ENCODE measurements around the gene DIPK1B.
"Not testable (repeated sequence)": the region's sequence is repeated elsewhere in the genome, so short reads cannot be mapped to it uniquely, and the experiment has no call there.

DIPK1B gene

GRCh38 chr9:136700304-136700703, 12.1 kb upstream of the DIPK1B start:
- no peak for DNase-seq

DNA sequence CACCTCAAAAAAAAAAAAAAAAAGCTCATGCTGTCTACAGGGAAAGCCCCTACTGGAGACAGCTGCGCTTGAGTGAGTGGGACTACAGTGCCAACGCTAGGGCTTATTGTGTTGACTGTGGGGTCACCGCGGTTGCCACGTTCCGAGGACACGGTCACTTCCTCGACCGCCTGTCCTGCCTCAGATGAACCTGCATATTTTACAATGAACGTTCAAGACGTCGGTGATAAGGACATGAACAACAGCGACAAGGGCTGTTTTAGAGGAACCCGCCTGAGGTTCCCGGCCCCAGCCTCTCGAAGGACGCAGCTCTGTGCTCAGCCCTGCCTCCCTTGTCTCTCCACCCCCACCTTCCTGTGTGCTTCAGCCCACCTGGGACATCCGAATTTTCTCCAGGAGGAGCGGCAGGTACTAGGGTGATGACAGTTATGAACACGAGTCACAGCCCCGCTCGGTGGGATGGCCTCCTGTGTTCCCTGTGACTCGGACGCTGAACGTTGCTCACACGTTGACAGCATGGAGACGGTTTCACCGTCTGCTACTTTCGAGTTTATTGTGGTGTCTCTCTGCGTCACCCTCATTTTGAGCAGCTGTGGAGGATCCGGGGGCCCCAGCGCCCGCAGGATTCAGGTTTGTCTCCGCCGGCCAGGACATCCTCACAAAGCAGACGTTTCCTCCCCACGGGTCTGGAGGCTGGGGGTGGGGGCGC, 11.3 kb upstream of the DIPK1B start:
- no peak for DNase-seq

GRCh38 chr9:136701668-136702053, 10.7 kb upstream of the DIPK1B start:
- DNase-seq: no peak

DNA sequence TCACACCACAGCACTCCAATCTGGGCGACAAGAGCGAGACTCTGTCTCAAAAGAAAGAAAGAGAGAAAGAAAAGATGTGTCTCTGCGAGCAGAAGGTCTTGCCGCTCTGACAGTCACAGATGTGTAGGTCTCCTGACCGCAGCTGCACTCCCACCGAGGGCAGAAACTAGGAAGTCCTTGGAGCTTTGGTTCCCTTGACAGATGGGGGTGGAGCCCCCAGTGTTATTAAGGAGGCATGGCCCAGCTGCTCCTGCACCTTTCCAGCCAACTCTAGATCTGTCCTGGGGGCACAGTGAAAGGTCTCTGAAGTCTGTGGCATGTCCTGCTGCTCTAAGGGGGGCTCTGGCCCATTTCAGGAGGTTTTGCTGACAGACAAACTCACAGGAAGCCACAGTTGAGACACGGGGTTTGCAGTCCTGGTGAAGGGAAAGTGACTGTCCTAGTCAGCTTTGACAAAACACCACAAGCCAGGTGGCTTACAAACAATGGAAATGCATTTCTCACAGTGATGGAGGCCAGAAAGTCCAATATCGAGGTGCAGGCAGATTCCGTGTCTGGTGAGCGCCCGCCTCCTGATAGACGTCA, 9.0 kb upstream of the DIPK1B start:
- peak; percentile 58 for DNase-seq

DNA sequence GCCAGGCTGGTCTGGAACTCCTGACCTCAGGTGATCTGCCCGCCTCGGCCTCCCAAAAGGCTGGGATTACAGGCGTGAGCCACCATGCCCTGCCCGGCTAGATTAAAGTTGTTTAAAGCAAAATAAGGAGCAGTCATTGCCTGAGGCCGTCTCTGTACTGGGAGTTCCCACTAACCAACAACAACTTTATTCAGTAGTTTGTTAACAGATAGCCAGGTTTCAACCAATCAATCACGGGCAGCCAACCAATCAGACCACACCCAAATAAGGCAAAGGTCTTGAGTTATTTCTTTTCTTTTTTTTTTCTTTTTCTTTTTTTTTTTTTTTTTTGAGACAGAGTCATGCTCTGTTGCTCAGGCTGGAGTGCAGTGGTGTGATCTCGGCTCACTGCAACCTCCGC, 7.6 kb upstream of the DIPK1B start:
- DNase-seq: not testable (repeated sequence)

- no peak for DNase-seq
Measured at GRCh38 chr9:136705564-136705963, 6.8 kb upstream of the DIPK1B start.

- DNase-seq: no peak
Measured at GRCh38 chr9:136707011-136707410, 5.4 kb upstream of the DIPK1B start.

DNA sequence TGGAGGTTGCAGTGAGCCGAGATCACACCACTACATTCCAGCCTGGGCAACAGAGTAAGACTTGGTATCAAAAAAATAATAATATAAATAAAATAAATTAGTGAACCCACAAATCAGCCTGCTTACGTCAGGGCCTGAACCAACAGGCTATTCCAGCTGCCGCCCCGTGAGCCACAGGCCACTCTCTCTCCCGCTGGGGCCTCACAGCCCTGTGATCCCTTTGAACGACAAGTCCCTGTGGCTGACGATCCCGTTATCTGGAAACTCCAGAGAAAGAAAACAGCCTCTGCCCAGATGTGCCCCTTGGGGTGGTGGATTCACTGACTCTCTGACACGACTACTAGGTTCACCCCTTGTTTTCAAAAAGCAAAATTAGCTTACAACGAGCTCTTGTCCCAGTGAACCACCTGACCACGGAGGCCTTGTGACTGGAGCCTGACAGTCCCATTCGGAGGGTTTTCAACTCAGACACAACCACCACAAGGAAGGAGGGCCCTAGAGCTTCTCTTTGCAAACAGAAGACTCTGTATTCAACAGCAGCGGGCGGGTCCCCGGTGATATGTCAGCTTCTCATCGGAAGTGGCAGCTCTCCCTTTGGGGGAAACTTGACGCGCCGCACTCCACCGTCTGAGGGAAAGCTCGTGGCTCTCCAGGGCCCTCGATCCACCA, 4.4 kb upstream of the DIPK1B start:
- no peak for DNase-seq

- DNase-seq: no peak
Measured at GRCh38 chr9:136709454-136710109, 2.8 kb upstream of the DIPK1B start.

DNA sequence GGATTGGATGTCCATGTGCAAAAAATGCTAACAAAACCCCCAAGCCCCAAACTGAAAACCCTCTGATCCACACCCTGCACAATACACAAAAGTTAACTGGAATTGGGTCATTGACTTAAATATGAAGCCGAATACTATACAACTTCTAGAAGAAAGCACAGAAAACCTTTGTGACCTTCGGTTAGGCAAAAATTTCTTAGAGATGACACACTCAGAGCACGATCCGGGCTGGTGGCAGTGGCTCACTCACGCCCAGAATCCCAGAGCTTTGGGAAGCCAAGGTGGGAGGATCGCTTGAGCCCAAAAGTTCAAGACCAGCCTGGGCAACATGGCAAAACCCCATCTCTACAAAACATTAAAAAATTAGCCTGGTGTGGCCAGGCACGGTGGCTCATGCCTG, 1.8 kb upstream of the DIPK1B start:
- DNase-seq: no peak

DNA sequence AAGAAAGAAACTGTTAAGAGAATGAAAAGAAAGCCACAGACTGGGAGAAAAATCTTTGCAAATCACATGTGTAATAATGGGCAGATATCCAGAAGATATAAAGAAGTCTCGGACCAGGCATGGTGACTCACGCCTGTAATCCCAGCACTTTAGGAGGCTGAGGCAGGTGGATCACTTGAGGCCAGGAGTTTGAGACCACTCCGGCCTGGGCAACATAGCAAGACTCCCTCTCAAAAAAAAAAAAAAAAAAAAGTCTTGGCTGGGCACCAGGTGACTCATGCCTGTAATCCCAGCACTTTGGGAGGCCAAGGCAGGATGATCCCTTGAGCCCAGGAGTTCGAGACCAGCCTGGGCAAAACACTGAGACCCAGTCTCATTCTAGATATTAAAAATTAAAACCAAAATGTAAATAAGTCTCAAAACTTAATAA, 1.1 kb upstream of the DIPK1B start:
- DNase-seq: peak; percentile 57

DNA sequence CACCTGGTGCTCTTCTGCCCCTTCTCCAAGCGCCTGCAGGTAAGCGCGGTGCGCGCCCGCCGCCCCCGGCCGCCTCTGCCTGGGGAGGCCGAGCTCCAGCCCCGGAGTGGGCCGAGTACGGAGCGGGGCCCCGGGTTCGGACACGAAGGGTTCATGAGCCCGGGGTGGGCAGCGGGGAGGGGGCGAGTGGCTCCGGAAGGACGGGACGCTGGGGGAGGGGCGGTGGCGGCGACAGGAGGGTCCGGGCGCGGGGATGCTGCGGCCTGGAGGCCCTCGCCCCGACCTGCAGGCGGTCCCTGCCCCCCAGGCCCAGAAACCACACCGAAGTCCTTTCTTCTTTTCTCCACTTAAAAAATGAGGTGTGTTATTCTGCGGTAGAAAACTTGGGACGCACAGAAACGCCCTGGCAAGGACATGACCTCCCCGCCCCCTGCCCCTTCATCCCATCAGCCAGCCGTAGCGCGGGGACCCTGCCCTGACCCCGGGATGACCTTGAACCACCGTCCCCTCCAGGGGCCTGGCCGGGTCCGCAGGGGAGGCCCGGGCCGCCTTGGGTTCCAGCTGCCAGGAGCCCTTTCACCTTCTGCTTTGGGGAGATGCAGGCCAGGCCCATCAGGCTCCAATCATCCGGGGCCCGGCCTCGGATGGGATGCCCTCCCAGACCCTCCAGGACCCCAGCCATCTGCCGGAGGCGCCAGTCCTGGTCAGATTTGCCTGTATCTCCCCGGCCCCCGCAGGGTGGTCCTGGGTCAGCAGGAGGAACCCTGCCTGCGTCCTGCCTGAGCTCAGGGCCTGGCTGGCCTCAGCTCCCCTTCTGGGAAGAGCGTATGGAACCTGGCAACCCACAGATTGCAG, 545 bp downstream of the DIPK1B start:
- no peak for DNase-seq

DNA sequence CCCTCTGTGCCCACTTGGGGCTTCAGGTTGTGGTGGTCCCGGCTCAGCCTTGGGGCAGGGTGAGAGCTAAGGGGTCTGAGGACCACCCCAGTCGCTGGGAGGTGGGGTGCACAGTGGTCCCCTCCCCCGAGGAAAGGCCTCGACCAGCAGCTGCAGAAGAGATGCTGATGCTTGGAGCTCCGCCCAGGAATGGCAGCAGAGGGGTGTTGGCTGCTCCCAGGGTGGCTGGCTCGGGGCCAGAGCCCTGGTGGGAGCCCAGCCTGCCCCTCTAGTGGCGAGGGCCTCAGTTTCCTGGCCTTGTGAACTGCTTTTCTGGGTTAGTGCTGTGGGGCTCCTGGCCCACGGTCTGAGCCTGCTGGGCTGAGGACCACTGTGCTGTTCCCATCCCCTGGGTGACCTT, 1.2 kb downstream of the DIPK1B start:
- DNase-seq: peak; percentile 65

DNA sequence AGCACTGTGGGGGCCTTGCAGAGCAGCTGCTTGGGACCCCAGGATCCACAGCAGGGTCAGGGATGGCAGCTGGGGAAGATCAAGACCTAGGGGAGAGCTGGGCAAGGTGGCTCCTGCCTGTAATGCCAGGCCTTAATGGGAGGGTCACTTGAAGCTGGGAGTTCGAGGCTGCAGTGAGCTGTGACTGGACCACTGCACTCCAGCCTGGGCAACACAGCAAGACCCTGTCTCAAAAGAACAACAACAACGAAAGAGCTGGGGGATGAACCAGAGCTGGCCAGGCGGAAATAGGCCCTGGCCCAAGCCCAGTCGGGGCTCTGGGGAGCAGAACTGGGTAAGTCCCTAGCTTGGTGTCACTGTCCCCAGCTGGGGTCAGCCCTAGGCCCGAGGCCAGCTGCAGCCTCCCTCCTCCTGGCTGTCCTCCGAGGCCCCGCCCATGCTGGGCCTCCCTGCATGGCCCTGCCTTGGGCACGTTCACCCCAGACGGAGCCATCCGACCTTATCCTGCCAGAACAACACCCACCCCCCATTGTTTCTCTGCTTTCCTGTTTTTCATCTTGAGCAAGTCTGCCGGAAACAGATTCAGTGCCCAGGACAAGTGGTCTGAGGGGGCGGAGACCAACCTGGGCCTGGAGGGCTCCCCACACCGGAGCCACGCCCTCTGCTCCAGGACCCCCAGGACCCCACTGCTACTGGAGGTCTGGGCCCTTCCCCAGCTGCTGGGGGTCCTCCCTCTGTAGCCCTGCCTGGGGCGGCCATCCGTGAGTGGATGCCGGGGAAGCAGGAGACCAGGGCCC, 1.9 kb downstream of the DIPK1B start:
- DNase-seq: no peak

DNA sequence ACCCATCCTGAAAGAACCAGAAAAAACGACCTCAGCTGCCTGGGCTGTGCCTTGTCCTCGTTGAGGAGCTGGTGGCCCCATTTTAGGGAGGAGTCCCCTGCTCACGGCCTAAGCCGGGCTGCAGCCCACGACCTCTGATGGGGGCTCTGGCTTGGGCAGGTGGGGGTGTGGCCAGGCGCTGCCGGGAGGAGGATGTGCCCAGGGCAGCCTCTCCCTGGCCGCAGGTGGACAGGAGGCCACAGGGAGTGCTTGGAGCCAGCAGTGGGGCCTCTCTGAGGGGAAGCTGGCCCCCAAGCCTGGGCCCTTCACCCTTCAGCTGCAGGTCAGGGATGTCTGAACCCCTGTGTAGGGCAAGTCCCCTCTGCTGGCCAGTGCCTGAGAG, 2.5 kb downstream of the DIPK1B start:
- DNase-seq: no peak

DNA sequence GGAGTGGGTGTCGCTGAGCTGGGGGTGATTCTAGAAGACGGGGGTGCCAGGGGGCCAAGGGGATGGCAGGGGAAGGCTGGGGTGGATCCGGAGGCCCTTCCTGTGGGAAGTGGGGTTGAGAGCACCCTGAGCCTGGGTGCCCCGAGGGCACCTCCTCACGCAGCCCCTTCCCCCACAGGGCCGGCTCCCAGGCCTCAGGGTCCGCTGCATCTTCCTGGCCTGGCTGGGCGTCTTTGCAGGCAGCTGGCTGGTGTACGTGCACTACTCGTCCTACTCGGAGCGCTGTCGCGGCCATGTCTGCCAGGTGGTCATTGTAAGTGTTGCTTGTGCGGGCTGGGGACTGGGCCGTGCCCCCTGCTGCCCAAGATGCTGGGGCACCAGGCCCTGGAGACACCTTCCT, 5.0 kb downstream of the DIPK1B start:
- DNase-seq: no peak

DNA sequence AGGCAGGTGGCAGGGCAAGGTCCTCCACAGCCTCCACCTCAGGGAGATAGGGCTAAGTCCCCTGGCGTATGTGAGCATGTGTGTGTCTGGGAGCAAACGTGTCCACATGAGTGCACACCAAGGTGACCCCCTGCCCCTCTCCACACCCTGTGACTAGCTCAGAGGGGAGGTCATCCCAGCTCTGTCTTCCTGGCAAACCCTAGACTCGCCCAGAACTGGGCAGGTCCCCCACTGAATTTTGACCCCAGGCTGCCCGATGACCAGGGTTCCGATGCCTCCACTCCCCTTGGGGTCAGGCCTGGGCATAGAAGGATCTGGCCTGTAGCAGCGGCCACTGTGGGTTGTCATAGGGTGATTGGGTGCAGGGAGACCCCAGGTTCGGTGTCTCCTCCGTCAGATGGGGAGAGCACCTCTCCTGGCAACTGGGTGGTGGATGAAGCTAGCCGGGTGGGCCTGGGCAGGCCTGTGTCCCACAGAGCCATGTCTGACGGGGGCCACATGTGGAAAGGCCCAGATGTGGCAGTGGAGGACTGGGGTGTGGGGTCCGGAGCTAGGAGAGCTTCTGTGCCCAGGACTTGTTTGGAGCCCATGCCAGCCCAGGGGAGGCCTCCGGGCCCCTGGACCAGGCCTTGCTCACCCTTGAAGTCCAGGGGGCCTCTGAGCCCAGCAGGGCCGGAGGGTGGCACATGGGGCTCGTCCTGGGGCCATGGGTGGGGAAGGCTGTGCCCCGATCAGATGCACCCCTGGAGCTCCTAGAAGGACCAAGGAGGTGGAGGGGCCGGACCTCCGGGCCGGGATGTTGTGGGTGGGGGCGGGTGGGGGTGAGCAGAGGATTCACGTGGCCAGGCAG, 6.2 kb downstream of the DIPK1B start:
- no peak for DNase-seq

DNA sequence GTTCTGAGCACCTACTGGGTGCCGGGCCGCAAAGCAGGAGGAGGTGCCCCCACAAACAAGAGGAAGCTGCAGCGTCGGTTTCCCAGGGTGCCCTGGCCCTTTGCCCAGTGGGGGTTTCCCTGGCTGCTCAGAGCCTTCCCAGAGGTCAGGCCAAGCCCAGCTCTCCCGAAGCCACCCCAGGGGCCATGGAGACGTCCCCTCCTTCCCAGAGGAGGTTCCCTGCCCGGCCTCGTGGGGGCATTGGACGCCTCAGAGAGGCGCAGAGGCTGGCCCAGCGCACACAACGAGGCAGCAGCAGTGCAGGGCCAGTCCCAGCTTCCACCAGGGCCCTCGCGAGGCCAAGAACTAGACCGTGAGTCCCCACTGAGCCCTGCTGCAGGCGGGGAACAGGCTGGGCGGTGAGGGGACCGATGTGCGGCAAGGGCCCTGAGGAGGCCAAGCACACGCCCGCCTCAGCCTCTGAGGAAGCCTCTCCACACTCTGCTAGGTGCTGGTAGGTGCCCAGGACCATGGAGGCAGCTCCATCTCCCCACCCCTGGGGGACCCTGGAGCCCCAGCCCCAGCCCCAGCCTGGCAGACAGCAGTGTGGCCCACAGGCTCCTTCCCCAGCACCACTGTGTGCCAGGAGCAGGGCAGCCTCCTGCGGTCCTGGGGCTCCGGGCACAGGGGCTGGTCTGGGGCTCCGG, 7.0 kb downstream of the DIPK1B start:
- DNase-seq: no peak

DNA sequence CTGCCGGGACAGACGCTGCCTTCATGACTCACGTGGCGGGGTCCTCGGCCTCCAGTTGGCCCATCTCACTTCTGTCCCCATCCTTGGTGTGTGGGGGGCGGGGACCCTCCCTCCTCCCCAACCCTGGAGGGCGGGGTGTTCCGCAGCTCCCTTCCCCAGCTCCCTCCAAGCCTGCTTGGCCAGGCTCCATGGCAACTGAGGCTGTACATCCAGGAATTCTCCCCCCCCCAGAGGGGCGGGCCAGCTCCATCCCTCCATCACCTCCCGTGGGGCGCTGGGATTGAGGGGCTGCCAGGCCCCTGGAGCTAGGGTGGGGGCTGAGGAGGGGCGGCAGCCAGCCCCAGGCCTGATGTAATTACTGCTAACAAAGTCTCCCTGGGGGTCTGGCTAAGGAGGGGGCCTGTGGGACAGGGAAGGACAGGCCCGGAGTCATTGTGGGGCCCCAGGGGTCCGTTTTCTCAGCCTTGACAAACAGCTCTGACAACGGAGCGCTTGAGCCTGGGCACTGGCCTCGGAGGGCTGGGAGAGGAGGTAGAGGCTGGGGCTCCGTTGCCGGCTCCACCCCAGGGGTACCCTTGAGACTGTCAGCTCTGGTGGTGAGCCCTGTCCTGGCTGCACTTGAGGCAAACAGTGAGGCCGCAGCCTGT, 8.0 kb downstream of the DIPK1B start:
- peak; percentile 80 for DNase-seq

- no peak for DNase-seq
Measured at GRCh38 chr9:136720898-136721338, 8.5 kb downstream of the DIPK1B start.

Measured in NCI-H69 (cell line).